Tibial artery (tissue), 4 donors: ENCODE measurements around the gene DCTN5.

Experiments used
- DNase-seq, 2 donors: peaks; one replicate each; pipeline ENCODE4 v3.0.0-alpha.2; 2019
- H3K27ac ChIP-seq, 2 donors: fragments of 200-600 bp; sonication (generic) in 1 of 2; 1 replicate in 1 of 2; 2 replicates in 1 of 2; pipeline ENCODE4 v1.5.1; 2018 to 2019; ENCODE audit warnings: mild to moderate bottlenecking in 1 of 2
- H3K27me3 ChIP-seq, 2 donors: fragments of 200-600 bp; sonication (generic) in 1 of 2; one replicate each; pipeline versions ENCODE4 v1.5.1 to v1.6.0; 2016 to 2019
- H3K36me3 ChIP-seq, 3 donors: fragments of 200-600 bp; sonication (generic) in 2 of 3; one replicate each; pipeline ENCODE4 v1.5.1; 2016 to 2019; ENCODE audit warnings: mild to moderate bottlenecking in 2 of 3
- H3K4me1 ChIP-seq, 4 donors: fragments of 200-600 bp; sonication (generic) in 2 of 4; 1 replicate in 3 of 4; 2 replicates in 1 of 4; pipeline ENCODE4 v1.5.1; 2016 to 2019
- H3K4me3 ChIP-seq, 2 donors: fragments of 200-600 bp; sonication (generic) in 1 of 2; 1 replicate in 1 of 2; 2 replicates in 1 of 2; pipeline ENCODE4 v1.5.1; 2018 to 2019; ENCODE audit warnings: mild to moderate bottlenecking in 2 of 2
- H3K9me3 ChIP-seq, 3 donors: fragments of 200-600 bp; sonication (generic) in 1 of 3; one replicate each; pipeline ENCODE4 v1.5.1; 2016 to 2019
- intact Hi-C: fragments of 100-400 bp; cut with DNase I; formaldehyde crosslinking; loops from one replicate; pipeline ENCODE4 v1.15.0; 2023; ENCODE audit warnings: low total_unique reads
- TF ChIP-seq, protein P1 (sequence below), 2 experiments: fragments of 200-600 bp in 1 of 2; fragments of 450-650 bp in 1 of 2; IDR thresholded peaks; one replicate each; pipeline ENCODE4 v1.5.1; 2017 to 2019; ENCODE audit warnings: antibody characterized with exemption in 2 of 2, mild to moderate bottlenecking in 1 of 2, moderate library complexity in 1 of 2

Gene DCTN5

GRCh38 chr16:23673971-23674614, 32.8 kb downstream of the DCTN5 start:
- Histone ChIP-seq H3K27ac (no peak overlapping the region), H3K9me3 (no peaks in the 10 kb centered on the region), H3K36me3 (peaks cover 18 to 47% (median 27%) of the 10 kb centered on the region in 3 donors), H3K4me1 (peaks cover 0 to 13% (median 9%) of the 10 kb centered on the region in 4 donors), H3K4me3 (no peak overlapping the region), H3K27me3 (no peaks in the 10 kb centered on the region)
- intact Hi-C loops: loop anchor here (10.0 kb wide), 1 partner anchor 361 kb away; no protein-coding TSS in a partner anchor
- TF ChIP-seq, protein P1, sequence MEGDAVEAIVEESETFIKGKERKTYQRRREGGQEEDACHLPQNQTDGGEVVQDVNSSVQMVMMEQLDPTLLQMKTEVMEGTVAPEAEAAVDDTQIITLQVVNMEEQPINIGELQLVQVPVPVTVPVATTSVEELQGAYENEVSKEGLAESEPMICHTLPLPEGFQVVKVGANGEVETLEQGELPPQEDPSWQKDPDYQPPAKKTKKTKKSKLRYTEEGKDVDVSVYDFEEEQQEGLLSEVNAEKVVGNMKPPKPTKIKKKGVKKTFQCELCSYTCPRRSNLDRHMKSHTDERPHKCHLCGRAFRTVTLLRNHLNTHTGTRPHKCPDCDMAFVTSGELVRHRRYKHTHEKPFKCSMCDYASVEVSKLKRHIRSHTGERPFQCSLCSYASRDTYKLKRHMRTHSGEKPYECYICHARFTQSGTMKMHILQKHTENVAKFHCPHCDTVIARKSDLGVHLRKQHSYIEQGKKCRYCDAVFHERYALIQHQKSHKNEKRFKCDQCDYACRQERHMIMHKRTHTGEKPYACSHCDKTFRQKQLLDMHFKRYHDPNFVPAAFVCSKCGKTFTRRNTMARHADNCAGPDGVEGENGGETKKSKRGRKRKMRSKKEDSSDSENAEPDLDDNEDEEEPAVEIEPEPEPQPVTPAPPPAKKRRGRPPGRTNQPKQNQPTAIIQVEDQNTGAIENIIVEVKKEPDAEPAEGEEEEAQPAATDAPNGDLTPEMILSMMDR (IDR thresholded peaks at IDR 0.05): no peak
- no peak for DNase-seq

- Histone ChIP-seq H3K27me3 (no peaks in the 10 kb centered on the region), H3K9me3 (no peaks in the 10 kb centered on the region), H3K27ac (no peak overlapping the region), H3K4me1 (peaks cover 0 to 17% (median 13%) of the 10 kb centered on the region in 4 donors), H3K4me3 (no peak overlapping the region), H3K36me3 (peaks cover 0 to 42% (median 26%) of the 10 kb centered on the region in 3 donors)
- DNase-seq: no peak
- TF ChIP-seq, protein P1 (IDR thresholded peaks at IDR 0.05): no peak
- intact Hi-C loops: loop anchor here (10.0 kb wide), 1 partner anchor 358 kb away; no protein-coding TSS in a partner anchor
Measured at GRCh38 chr16:23676924-23677480, 35.7 kb downstream of the DCTN5 start.

DNA sequence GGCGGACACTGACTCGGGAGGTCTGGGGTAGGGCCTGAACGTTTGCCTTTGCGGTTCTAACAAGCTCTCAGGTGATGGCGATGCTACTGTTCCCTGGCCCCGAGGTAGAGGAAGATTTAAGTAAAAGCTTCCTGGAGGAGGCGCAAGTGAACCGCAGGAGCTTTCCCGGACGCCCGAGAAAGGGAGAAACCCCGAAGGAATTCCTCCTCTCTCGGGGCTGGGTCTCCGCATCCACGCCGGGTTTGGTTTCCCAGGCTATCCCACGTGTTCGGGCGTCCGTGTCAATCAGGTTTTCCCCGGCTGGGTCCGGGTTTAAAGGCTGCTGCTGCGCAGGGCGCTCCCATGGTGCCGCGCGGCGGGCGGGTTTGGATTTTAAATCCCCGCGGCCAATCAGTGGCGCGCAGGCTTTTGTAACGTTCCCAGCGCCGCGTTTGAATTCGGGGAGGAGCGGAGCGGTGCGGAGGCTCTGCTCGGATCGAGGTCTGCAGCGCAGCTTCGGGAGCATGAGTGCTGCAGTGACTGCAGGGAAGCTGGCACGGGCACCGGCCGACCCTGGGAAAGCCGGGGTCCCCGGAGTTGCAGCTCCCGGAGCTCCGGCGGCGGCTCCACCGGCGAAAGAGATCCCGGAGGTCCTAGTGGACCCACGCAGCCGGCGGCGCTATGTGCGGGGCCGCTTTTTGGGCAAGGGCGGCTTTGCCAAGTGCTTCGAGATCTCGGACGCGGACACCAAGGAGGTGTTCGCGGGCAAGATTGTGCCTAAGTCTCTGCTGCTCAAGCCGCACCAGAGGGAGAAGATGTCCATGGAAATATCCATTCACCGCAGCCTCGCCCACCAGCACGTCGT, 37.4 kb downstream of the DCTN5 start, which contains the start of gene PLK1:
TSS of gene PLK1 (plus strand) at position 460 of the 844 bp plus-strand sequence. CDS start at position 504, 44 bp downstream.
- peak; percentile 65 to 82 for DNase-seq
- peak within 1 kb of the TSS; percentile 52 to 53 for H3K4me3 ChIP-seq
- H3K4me1 ChIP-seq: peaks cover 0 to 17% (median 13%) of the 10 kb centered on the region in 4 donors
- intact Hi-C loops: loop anchor here (10.0 kb wide), 1 partner anchor 356 kb away; no protein-coding TSS in a partner anchor
- peaks cover 0 to 47% (median 25%) of the 10 kb centered on the region in 3 donors for H3K36me3 ChIP-seq
- TF ChIP-seq, protein P1 (IDR thresholded peaks at IDR 0.05): peak; percentile 16 to 17
- H3K27ac ChIP-seq: peak within 1 kb of the TSS; percentile 33 to 60
- no peaks in the 10 kb centered on the region for H3K9me3 ChIP-seq
- H3K27me3 ChIP-seq: no peaks in the 10 kb centered on the region

GRCh38 chr16:23679274-23679985, 38.2 kb downstream of the DCTN5 start:
- DNase-seq: no peak
- H3K27ac ChIP-seq: no peak overlapping the region

More at GRCh38 chr16:23679274-23679985, 38.2 kb downstream of the DCTN5 start:
- no peaks in the 10 kb centered on the region for H3K27me3 ChIP-seq
- H3K36me3 ChIP-seq: peaks cover 0 to 48% (median 25%) of the 10 kb centered on the region in 3 donors
- peaks cover 0 to 17% (median 13%) of the 10 kb centered on the region in 4 donors for H3K4me1 ChIP-seq
- H3K4me3 ChIP-seq: peak overlapping the region; percentile 52 to 53
- no peaks in the 10 kb centered on the region for H3K9me3 ChIP-seq
- intact Hi-C loops: loop anchor here (10.0 kb wide), 1 partner anchor 355 kb away; no protein-coding TSS in a partner anchor
- TF ChIP-seq, protein P1 (IDR thresholded peaks at IDR 0.05): no peak
